ENCODE measurements around the gene METTL22.

The METTL22 gene

DNA sequence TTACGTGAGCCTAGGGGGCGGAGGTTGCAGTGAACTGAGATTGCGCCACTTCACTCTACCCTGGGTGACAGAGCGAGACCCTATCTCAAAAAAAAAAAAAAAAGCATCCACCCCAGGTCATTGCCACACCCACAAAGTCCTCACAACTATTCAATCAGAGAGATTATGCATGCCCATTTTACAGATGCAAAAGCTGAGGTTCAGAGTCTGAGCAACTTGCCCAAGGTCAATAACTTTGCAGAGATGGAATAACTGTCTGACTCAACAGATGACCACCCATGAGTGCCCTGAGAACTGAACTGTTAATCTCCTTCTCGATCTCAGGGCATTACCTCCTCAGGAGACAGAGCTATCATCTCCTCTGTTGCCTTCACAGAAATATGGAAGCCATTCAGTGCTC, 25.7 kb upstream of the METTL22 start:
- DNase-seq = no peak

DNA sequence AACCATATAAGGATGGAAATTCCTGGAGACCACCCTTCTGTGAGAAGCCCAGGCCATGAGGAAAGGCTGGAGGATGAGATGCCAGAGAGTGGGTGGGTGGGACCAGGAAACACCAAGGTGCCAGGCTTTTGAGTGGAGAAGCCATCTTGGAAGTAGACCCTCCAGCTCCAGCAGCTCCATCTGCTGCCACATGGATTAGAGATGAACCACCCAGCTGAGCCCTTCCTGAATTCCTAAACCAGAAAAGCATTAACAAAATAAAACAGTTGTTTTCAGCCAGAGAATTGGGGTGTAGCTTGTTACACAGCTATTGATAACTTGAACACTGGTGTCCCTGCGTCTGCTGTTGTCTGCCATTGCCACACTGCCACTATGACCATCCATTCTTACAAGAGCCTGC, 24.9 kb upstream of the METTL22 start:
- no peak for DNase-seq

DNA sequence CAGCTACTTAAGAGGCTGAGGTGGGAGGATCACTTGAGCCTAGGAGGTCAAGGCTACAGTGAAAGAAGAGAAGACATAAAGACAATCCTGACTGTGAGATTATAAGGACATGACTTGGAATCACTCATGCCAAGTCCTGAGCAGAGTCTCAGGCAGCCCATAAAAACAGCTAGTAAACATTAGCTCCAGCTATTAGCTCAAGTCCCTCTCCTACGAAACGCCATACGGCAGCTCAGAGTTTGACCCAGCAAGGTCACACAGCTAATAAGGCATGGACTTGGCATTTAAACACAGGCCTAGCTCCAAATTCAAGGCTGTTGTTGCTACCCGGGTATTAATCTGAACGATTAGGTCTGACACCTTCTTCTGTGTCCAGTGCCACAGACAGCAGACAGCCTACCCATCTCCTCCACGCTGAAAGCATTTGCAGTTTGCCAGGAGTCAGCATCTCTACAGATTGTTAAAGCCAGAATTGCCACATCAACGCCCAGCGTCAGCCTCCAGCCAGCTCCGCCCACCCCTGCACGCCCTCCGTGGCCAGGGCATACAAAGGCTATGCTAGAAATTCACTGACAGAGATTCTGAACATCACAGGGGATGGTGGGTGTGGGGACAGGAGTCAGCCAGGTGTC, 21.2 kb upstream of the METTL22 start:
- DNase-seq = no peak

DNA sequence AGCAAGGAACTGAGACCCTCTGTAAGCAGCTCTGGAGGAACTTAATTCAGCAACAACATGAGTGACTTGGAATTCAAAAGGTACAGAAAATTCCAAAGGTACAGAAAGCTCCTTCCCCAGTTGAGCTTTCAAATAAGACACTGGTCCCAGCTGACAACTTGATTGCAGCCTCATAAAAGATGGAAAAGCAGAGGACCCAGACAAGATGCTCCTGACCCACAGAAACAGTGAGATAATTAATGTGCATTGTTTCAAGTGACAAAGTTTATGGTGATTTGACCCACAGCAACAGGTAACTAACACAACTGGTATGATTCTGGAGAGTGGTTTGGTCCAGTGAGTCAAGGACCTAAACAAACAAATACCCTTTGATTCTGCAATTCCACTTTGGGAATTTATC, 15.9 kb upstream of the METTL22 start:
- DNase-seq = no peak

DNA sequence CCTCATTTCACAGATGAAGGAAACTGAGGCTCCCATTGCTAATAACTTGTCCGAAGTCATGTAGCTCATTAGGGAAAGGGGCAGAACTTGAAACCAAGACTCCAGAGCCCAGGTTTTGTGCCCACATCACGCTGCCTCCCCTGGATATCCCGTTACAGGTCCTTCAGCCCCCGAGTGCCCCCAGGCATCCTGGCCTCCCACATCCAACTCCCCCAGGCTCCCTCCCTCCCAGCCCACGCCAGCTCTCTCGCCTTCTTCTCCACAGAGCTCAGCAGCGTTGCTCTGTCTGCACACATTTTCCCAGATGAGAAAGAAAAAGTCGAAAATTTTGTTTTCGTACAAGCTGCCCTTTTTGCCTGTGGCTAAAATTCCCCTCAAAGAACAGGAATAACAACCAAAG, 14.3 kb upstream of the METTL22 start:
- no peak for DNase-seq

DNA sequence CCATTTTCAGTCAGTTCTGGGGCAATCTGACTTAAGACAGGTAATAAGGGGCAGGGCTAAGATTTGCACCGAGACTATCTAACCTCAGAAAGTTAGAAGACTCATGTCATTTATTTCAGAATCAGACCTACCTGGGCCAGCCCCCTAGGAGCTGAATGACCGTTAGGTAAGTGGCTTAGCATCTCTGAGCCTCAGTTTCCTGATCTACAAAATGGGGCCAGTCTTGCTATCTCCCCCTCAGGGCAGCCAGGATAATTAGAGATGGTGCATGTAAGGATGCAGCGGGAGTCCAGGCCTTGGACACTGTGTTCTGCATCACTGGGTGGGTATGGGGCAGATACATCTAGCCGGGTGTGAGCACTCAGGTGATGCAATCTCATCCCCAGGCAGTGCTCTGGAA, 10.4 kb upstream of the METTL22 start:
- DNase-seq = no peak

DNA sequence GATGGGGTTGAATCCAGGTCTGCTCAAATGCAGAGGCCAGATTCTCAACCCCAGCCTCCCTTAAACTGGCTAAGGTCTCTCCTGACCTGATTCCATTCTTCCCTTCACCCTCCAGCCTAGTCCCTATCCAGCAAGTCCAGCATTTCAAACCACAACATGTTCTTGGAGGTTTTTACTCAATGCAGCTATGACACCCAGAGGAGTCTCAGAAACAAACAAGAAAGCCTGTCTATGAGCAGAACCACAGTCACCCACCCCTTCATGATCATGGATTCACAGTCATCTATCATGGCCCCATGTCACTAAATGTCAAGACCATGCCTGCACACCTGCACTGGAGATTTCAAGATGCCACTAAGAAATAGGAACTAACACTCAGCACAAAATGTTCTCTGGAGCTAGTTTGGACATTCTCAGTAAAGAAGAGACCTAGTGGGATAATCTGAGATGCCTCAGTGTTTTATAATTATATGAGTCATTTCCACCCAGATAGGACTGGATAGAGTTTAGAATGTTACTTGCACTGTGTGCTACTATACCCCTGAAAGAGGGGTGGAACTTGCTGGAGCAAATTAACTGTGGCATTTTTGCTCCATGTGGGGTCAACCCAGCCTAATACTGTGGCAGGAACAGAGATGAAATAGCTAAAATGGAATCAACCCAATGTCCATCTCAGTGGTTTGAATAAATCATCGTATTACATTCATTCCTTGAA, 9.5 kb upstream of the METTL22 start:
- no peak for DNase-seq

DNA sequence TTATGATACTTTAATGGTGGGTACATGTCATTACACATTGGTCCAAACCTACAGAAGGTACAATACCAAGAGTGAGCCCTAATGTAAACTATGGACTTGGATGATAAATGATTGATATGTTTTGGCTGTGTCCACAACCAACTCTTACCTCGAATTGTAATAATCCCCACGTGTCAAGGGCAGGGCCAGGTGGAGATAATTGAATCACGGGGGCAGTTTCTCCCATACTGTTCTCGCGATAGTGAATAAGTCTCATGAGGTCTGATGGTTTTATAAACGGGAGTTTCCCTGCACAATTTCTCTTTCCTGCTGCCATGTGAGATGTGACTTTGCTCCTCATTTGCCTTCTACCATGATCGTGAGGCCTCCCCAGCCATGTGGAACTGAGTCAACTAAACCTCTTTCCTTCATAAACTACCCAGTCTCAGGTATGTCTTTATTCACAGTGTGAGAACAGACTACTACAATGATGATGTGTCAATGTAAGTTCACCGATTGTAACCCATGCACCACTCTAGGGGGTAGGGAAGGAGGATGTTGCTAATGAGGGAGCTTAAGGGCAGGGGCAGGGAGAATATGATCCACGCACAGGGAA, 7.0 kb upstream of the METTL22 start:
- DNase-seq = no peak

DNA sequence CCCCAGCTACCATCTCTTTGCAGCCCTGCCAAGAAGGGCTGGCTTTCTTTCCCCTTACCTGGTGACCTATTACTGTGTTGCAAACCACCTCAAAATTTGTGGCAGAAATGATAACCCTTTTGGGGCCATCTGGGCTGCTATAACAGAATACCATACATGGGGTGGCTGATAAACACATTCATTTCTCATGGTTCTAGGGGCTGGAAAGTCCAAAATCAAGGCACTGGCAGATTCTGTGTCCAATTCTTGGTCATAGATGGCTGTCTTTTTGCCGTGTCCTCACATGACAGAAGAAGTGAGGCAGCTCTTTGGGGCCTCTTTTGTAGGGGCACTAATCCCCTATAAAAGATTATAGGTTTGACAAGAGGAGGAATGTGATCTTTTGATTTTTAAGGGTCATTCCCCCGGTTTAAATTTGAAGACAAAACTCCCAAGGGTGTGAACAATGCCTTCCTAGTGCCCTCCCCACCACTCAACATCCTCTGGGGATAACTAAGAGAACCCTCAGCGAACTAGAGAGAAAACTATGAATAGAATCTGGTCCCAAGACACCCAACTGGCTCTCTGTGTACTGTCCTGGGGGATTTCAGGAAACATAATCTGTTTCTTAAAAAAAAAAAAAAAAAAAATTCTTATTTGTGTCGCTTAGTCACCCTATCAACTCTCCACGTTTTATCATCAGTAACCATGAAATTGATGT, 1.7 kb upstream of the METTL22 start:
- DNase-seq = no peak

DNA sequence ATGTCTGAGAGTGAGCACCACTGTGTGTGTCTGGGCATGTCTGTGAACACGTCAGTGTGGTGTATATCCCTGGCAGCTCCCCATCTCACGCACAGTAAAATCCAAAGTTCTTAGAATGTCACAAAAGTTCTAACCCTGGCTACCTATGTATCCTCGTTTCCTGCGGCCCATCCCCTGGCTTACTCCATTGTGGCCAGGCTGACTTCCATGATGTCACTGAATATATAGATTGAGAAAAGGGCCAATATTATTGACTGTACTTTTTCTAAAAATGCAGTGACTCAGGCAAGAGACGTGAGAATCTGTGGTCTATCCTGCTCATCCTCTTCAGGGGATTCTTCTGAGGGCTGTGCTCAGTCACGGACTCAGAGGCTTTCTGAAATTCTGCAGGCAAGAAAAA, 963 bp upstream of the METTL22 start:
- DNase-seq = no peak

DNA sequence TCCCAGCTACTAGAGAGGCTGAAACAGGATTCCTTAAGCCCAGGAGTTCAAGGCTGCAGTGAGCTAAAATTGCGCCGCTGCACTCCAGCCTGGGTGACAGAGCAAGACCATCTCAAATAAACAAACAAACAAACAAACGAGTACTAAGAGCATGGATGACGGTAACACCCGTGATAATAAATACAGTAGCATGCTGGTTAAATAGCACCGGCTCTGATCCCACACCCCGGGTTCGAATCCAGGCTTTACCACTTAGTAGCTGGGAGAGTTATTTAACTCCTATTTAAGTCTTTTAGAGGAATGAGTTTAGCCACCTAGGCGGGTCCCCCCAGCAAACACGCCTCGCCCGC, 301 bp upstream of the METTL22 start:
- no peak for DNase-seq

DNA sequence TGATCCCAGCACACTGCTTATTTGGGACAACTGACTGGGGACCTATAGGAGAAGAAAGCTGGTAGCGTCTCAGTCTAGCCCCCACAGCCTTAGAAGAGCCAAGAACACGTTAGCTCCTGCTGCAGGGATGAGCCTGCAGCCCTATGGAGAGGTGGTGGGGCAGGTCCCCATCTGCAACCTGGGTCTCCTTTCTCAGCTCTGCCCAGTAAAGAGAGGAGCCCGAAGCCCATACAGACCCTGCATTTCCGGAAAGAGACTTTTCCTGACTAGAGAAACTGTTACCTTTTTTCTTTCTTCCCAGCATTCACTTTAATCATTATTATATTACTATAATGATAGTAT, 788 bp downstream of the METTL22 start:
- no peak for DNase-seq

DNA sequence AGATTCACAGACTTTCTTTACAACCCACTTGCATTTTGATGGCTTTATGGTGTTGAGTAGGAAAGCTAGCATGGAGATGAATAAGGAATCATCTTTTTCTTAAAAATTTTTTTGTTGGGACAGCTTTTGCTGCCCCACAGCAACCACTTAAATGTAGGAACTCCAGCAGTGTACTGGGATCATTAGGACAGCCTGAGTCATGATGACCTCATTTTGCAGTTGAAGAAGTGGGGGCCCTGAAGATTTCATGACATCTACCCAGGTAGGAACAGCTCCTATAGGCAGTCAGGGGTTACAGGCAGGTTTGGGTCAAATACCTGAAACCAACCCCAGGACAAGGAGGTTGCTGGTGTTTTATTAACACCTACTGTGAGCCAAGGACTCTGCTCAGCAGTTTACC, 2.1 kb downstream of the METTL22 start:
- DNase-seq = no peak

DNA sequence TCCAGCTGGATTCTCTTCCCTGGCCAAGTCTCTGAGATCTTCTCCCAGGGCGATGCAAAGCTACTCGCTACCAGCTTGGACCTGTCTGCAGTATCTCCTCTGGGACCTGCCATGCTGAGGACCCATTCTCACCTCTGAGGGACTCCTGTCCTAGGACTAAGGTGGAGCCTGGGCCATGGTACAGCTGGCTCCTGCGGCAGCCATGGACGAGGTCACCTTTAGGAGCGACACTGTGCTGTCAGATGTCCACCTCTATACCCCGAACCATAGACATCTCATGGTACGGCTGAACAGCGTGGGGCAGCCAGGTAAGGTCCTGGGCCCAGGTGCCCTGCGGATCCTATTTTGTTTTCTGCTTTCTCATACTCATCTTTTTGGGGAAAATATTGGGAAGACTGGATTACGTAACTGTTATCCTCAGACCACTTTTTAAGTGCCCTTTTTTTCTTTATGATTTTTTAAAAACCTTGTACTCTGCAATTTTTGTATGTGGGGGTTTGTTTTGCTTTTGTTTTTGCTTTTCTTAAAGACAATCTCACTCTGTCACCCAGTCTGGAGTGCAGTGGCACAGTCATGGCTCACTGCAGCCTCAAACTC, 4.1 kb downstream of the METTL22 start:
- DNase-seq = no peak

DNA sequence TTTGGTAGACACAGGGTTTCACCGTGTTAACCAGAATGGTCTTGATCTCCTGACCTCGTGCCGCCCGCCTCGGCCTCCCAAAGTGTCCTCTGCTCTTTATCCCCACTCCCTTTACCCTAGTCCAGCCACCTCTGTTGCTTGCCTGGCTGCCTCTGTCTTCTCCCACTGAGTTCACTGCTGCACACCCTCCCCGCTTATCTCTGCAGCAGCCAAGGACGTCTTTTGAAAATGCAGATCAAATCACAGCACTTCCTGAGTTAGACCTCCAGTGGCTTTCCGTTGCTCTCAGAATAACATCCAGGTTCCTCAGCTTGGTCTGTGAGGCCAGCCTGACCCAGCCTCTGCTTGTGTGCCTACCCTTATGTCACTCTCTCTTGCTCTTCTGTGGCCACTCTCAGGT, 5.4 kb downstream of the METTL22 start:
- no peak for DNase-seq

DNA sequence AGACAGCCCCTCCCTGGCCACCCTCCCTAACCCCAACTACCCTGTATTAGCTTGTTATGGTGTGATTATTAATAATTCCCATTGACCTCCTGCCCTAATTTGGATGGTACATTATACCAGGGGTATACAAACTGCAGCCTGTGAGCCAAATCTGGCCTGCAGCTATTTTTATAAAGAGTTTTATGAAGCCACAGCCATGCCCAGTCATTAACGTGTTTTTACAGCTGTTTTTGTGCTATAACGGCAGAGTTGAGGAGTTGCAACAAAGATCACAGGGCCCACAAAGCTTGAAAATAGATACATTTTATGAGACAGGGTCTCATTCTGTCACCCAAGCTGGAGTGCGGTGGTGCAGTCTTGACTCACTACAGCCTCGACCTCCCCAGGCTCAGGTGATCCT, 6.0 kb downstream of the METTL22 start:
- no peak for DNase-seq

DNA sequence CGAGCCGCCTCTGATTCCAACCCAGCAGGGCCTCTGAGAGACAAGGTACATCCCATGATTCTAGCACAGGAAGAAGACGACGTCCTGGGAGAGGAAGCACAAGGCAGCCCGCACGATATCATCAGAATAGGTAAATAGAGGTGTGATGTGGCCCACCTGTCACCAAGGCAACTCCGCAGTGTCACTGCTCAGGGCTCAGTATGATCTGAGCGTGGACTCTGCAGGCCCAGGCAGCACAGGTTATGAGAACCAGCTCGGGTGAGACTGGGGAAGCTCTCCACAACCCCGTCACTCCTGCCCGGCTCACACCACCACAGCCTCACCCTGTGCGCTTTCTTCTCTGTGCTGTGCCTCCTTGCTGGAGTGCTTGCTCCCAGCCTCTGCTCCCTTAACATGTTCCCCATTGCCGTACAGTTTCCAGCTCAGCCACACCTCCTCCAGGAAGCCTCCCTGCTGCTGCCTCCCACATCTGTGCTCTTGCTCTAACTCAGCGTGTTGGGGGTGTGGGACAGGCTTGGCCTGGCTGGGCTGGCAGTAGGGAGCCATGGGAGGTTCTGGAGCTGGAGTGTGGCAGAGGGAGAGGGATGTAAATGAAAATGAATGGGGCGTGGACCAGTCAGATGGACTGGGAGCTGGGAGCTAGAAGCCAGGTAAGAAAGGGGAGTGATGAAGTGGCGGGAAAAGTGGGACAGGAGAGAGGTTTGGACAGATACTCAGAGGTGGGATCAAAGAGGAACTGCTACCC, 7.7 kb downstream of the METTL22 start:
- DNase-seq = no peak

DNA sequence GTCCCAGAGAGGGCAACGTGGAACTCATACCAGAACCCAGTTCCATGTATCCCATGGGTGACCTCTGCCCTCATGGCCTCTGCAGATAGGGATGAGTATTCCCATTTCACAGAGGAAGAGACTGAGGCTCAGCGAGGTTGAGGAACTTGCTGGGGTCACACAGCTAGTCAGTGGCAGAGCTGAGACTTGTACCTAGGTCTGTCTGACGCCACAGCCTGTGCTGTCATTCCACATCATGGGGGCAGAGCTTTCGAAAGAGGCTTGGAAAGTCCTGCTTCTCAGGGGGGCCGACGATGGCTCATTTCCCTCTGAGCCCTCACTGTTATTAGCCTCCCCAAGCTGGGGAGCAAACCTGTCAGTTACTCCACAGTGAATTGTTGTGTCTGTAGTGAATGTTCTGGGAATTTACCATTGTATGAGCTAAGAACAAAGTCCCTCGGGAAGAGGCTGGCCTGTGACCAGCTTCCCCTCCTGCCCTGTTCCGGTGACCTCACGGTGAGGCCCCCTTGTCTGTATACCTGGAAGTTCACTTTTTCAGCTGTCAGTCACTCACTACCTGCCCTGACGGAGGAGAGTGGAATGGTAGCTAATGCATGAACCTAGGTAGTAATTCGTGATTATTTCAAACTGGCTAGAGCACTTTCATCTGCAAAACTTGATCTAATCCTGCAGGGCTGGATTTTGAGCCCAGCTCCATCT, 8.9 kb downstream of the METTL22 start:
- DNase-seq = no peak

DNA sequence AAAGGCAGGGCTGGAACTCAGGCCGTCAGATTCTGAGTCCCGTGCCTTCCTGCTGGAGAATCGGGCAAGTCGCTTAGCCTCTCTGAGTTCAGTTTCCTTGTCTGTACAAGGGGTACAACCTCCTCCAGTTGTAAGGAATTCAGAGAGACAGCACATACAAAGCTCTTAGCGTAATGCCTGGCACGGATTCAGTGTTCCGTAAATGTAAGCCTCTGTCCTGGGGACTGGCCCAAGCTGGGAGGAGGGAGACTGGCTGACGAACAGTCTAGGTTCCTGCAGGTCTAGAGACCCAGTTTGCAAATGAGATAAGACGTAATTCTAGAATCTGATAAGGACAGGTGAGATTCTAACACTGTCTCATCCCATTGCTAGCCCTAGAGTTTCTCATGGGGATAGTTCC, 9.9 kb downstream of the METTL22 start:
- no peak for DNase-seq

DNA sequence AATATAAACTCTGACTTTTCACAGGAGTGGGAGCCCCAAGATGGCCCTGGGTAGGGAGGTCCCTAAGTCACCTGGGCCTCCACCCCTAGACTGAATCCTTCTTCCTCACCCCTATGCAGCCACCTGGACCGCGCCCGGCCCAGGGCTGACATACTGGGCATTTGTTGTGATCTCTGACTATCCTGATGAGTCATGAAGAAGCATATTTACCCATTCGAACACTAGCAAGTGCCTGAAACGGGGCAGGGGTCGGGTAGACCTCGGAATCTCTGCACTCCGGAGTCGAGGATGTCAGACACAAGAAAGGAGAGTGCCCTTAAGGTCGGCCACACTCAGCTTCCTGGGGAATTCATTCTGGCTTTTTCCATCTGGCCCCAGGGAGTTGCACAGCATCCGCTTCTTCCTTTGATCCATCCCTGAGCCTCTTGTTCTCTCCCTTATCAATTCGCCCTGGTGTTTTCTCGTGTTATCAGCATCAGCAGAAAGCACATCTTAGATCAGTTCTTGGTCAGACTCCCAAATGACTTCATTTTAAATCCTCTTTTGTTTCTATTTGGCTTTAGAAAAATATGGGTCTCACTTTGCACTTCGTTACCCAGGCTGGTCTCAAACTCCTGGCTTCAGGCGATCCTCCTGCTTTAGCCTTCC, 10.4 kb downstream of the METTL22 start:
- DNase-seq = no peak

DNA sequence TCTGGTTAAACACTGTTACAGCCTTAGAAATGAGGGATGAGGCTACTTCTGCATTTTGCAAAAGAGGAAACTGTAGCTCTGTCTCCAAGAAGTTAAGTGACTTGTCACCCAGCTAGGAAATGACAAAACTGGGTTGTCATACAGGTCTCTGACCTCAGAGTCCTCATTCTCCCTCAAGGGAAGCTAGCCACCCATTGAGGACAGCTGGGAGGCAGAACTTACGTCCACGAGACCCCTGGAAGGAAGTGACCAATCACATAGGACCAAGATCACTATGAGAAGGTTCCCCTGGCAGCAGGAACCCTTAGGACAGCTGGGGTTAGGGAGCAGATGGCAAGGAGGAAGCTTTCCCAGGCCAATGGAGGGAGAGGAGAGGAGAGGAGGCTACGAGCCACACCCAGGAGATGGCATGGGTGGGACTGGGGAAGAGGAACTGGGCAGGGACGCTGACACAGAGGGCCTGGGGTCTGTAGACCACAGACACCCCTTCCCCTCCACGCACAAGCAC, 11.2 kb downstream of the METTL22 start:
- DNase-seq = peak; percentile 88 to 90

Measured in AML-193 (cell line).